Activated naive CD8-positive, alpha-beta T cell treated with anti-CD3 and anti-CD28 coated beads for 36 hours (primary cell): ENCODE data around the gene HOXB6. TPM values are rescaled to one million over a fixed set of nuclear protein-coding genes. Genes with fewer than 3 reads are reported as not detected.
A peak's percentile ranks its signal among the peaks of the same experiment; 100 is the strongest.

Experiments used
- DNase-seq: peaks from one replicate; pipeline ENCODE4 v3.0.0; 2021
- H3K27ac Mint-ChIP-seq: one replicate; pipeline ENCODE4 v1.8.0; 2022; ENCODE audit warnings: mild to moderate bottlenecking, moderate library complexity, mixed read lengths
- H3K27me3 Mint-ChIP-seq: one replicate; pipeline ENCODE4 v1.8.0; 2022; ENCODE audit warnings: mild to moderate bottlenecking, mixed read lengths
- H3K36me3 Mint-ChIP-seq: one replicate; pipeline ENCODE4 v1.8.0; 2021; ENCODE audit warnings: mild to moderate bottlenecking, mixed read lengths
- H3K4me1 Mint-ChIP-seq: one replicate; pipeline ENCODE4 v1.8.0; 2021; ENCODE audit warnings: mixed read lengths
- H3K4me3 Mint-ChIP-seq: one replicate; pipeline ENCODE4 v1.8.0; 2022; ENCODE audit warnings: mild to moderate bottlenecking, moderate library complexity, mixed read lengths
- H3K9me3 Mint-ChIP-seq: one replicate; pipeline ENCODE4 v1.8.0; 2022; ENCODE audit warnings: mixed read lengths
- total RNA-seq, 2 experiments: library from RNA; stranded (reverse); gene quantifications; one replicate each; pipeline ENCODE4 v1.2.3, GENCODE V29; 2021

HOXB6 gene
- total RNA-seq, 2 experiments from 2014 or later, result not detected

DNA sequence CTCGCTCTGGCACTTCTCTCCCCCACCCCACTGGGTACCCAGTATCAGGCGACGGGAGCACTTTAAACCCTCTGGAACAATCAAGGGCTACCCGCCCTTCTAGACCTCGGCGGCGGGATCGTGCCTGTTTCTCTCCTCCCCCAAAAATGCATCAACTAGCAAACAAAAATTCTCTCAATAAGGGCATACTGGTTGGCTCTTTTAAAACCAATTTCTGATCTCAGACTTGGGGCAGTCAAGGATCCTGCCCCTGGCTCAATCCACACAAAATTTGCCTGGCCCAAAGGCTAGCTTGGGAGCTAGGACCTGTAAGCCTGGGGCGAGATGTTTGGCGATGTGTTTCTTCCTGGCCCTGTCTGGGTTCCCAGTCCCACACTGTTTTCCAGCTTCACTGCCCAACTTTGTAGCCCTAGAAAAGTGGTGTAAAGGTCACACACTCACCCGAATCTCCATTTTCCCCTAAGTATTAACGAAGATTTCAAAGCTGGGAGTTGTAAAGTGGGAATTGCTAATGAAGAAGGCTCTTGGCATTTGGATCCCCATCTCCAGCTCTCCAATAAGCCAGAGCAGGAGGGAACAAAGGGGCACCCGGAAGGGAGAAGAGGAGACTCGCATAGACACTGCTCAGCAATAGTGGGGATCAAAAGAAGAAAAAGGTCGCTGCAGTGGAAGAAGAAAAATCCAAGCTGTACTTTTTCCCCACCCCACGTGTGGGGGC is 45.5 kb downstream of the HOXB6 start:
- DNase-seq, result no peak
- H3K36me3 Mint-ChIP-seq, result no peaks in the 10 kb centered on the region
- H3K9me3 Mint-ChIP-seq, result no peaks in the 10 kb centered on the region
- H3K27ac Mint-ChIP-seq, result no peak overlapping the region
- peaks cover 41% of the 10 kb centered on the region for H3K27me3 Mint-ChIP-seq
- H3K4me3 Mint-ChIP-seq, result no peak overlapping the region
- H3K4me1 Mint-ChIP-seq, result peaks cover 15% of the 10 kb centered on the region

GRCh38 chr17:48558831-48559121 is 46.0 kb downstream of the HOXB6 start:
- H3K27ac Mint-ChIP-seq, result no peak overlapping the region
- DNase-seq, result no peak
- H3K9me3 Mint-ChIP-seq, result no peaks in the 10 kb centered on the region
- peaks cover 40% of the 10 kb centered on the region for H3K27me3 Mint-ChIP-seq
- H3K4me3 Mint-ChIP-seq, result no peak overlapping the region
- H3K36me3 Mint-ChIP-seq, result no peaks in the 10 kb centered on the region
- H3K4me1 Mint-ChIP-seq, result peaks cover 15% of the 10 kb centered on the region

GRCh38 chr17:48558057-48558830 is 46.5 kb downstream of the HOXB6 start:
- Mint-ChIP-seq H3K36me3 (no peaks in the 10 kb centered on the region), H3K27me3 (peaks cover 37% of the 10 kb centered on the region)

DNA sequence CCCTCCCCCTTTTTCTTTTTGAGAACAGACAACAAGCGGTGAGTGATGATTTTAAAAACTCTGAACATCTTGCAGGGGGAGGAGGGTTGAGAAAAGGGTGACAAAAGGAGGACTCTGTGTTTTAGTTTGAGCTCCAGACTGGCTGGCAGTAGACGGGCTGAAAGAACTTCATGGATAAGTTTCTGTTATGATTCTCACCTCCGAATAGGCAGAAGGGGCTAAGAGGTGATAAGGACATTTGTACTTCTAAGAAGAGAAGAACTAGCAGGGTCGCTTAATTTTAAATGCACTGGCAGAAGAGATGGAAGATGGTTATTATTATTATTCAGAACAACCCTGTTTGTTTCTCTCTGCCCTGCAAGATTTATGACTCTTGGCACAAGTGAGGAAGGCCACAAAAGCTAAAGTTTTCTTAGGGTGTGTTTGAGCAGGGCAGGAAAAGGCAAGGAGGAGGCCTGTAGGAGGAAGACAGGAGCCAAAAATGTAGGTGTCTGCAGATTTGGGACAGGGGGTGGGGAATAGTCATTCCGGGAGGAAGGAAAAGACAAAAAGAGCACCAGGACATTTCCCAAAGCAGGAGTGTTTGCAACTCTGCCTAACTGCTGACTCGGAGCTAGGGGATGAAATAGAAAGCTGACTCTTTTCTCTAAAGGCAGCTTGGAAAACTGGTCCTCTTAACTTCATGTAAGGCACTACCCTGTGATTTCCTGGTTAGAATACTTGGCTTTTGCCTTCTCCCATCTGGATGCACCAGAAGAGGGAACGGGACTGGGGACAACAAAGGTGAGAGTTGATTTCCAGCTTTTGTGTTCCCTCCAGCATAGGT is 48.0 kb downstream of the HOXB6 start:
- Mint-ChIP-seq H3K27ac (no peak overlapping the region), H3K4me3 (no peak overlapping the region), H3K36me3 (no peaks in the 10 kb centered on the region), H3K4me1 (peaks cover 14% of the 10 kb centered on the region), H3K9me3 (no peaks in the 10 kb centered on the region), H3K27me3 (peaks cover 28% of the 10 kb centered on the region)
- no peak for DNase-seq

More at GRCh38 chr17:48558057-48558830, 46.5 kb downstream of the HOXB6 start:
- Mint-ChIP-seq H3K4me3 (no peak overlapping the region), H3K4me1 (peaks cover 14% of the 10 kb centered on the region), H3K27ac (no peak overlapping the region), H3K9me3 (no peaks in the 10 kb centered on the region)
- DNase-seq, result no peak

- no peak overlapping the region for H3K4me3 Mint-ChIP-seq
- peaks cover 8% of the 10 kb centered on the region for H3K4me1 Mint-ChIP-seq
- DNase-seq, result no peak
- H3K9me3 Mint-ChIP-seq, result no peaks in the 10 kb centered on the region
- no peak overlapping the region for H3K27ac Mint-ChIP-seq
- no peaks in the 10 kb centered on the region for H3K36me3 Mint-ChIP-seq
- H3K27me3 Mint-ChIP-seq, result peaks cover 28% of the 10 kb centered on the region
These were observed 48.6 kb downstream of the HOXB6 start for GRCh38 chr17:48556229-48556575.

- peaks cover 7% of the 10 kb centered on the region for H3K4me1 Mint-ChIP-seq
These were observed 49.2 kb downstream of the HOXB6 start for GRCh38 chr17:48555258-48556228.

DNA sequence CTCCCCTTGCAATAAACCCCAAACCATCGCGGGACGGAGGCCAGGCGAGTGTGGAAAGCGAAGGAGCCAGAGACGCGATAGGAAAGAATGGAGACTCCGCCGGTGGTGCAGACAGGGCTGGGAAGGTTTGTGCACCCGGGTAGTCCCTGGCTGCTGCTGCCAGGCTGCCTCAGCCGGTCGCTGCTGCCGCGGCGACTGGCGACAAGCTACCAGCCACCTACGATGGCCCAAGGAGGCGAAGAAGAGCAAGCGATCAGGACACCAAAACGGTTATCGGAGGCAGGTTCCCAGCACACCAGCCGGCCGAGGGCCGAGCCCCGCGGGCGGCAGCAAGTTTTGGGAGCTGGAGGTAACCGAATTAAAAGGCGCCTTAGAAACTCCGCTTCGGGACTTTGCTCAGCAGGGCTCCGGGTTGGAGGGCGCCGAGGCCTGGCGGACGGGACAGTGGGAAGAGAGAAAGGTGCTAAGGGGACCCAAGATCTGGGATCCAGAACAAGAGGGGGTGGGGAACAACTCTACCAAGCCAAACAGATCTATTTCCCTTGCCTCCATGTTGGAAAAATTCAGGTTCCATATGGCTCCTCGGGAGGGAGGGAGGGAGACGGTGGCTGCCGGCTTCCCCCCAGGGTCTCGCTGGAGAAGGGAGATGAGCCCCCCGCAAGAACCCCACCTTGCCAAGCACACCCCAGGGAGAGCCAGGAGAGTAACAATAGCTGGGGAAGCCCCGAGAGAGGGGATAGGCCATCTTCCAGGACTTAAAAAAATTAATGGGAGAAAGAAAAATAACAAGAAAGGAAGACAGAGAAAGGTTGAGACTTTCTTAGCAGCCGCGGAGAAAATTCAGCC is 50.2 kb downstream of the HOXB6 start:
- no peak for DNase-seq
- no peaks in the 10 kb centered on the region for H3K9me3 Mint-ChIP-seq
- peaks cover 7% of the 10 kb centered on the region for H3K4me1 Mint-ChIP-seq
- H3K27me3 Mint-ChIP-seq, result peaks cover 28% of the 10 kb centered on the region
- H3K27ac Mint-ChIP-seq, result no peak overlapping the region
- H3K36me3 Mint-ChIP-seq, result no peaks in the 10 kb centered on the region
- H3K4me3 Mint-ChIP-seq, result peak overlapping the region; percentile 82

More at GRCh38 chr17:48555258-48556228, 49.2 kb downstream of the HOXB6 start:
- peak overlapping the region; percentile 82 for H3K4me3 Mint-ChIP-seq
- H3K27ac Mint-ChIP-seq, result no peak overlapping the region
- H3K36me3 Mint-ChIP-seq, result no peaks in the 10 kb centered on the region
- H3K27me3 Mint-ChIP-seq, result peaks cover 28% of the 10 kb centered on the region
- no peak for DNase-seq
- H3K9me3 Mint-ChIP-seq, result no peaks in the 10 kb centered on the region

GRCh38 chr17:48553826-48554225 is 51.0 kb downstream of the HOXB6 start:
- DNase-seq, result no peak
- H3K36me3 Mint-ChIP-seq, result no peaks in the 10 kb centered on the region

GRCh38 chr17:48553190-48553547 is 51.6 kb downstream of the HOXB6 start:
- no peak for DNase-seq
- H3K9me3 Mint-ChIP-seq, result no peaks in the 10 kb centered on the region
- no peaks in the 10 kb centered on the region for H3K36me3 Mint-ChIP-seq
- H3K4me1 Mint-ChIP-seq, result peaks cover 11% of the 10 kb centered on the region
- peaks cover 28% of the 10 kb centered on the region for H3K27me3 Mint-ChIP-seq
- no peak overlapping the region for H3K27ac Mint-ChIP-seq
- H3K4me3 Mint-ChIP-seq, result no peak overlapping the region

More at GRCh38 chr17:48553826-48554225, 51.0 kb downstream of the HOXB6 start:
- Mint-ChIP-seq H3K27me3 (peaks cover 28% of the 10 kb centered on the region), H3K4me1 (peaks cover 7% of the 10 kb centered on the region), H3K4me3 (no peak overlapping the region), H3K9me3 (no peaks in the 10 kb centered on the region), H3K27ac (no peak overlapping the region)

DNA sequence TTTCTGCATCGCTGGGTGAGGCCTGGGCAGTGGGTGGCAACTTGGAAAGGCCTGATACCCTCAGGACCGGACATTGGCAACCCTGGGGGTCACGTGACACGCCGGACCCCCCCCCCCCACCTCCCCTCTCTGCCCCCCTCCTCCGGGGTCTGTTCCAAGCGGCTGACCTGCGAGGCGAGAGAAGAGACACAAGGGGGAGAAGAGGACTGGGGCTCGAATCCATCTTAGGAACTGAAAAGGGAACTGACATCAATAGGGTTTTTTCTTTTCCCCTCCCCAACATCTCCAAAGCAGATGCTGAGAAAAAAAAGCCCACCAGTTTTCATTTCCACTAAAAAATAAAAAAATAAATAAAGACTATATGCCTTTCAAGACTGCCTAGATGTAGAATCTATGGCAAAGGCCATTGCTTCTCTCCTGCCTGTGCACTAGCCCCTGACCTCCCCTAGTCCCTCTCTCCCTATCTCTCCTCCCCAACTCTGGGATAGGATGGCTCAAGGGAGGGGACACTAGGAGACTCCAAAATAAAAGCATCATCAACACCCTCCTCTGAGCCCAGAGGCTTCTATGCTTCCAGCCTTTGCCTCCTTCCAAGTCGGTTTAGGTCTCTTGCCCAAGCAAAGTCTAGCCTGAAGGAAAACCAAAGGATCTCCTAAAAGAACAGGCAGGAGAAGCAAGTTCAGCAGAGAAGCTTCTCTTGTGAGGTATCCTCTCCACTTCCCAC is 52.2 kb downstream of the HOXB6 start:
- Mint-ChIP-seq H3K4me1 (peaks cover 16% of the 10 kb centered on the region), H3K27ac (no peak overlapping the region), H3K27me3 (peaks cover 23% of the 10 kb centered on the region), H3K4me3 (no peak overlapping the region), H3K36me3 (no peaks in the 10 kb centered on the region), H3K9me3 (no peaks in the 10 kb centered on the region)
- DNase-seq, result no peak

- no peaks in the 10 kb centered on the region for H3K9me3 Mint-ChIP-seq
- DNase-seq, result no peak
- no peak overlapping the region for H3K4me3 Mint-ChIP-seq
- no peak overlapping the region for H3K27ac Mint-ChIP-seq
- H3K27me3 Mint-ChIP-seq, result peaks cover 21% of the 10 kb centered on the region
- no peaks in the 10 kb centered on the region for H3K36me3 Mint-ChIP-seq
- peaks cover 22% of the 10 kb centered on the region for H3K4me1 Mint-ChIP-seq
These were observed 53.0 kb downstream of the HOXB6 start for GRCh38 chr17:48551596-48552465.

- H3K9me3 Mint-ChIP-seq, result no peaks in the 10 kb centered on the region
- H3K27ac Mint-ChIP-seq, result no peak overlapping the region
- H3K27me3 Mint-ChIP-seq, result peaks cover 16% of the 10 kb centered on the region
- H3K4me3 Mint-ChIP-seq, result no peak overlapping the region
- peaks cover 29% of the 10 kb centered on the region for H3K4me1 Mint-ChIP-seq
- no peaks in the 10 kb centered on the region for H3K36me3 Mint-ChIP-seq
- DNase-seq, result no peak
These were observed 53.6 kb downstream of the HOXB6 start for GRCh38 chr17:48551214-48551555.
